GM06990 (cell line): ENCODE data around the gene NRIP3.

Experiments
- DNase-seq: peaks from one replicate; pipeline ENCODE4 v3.0.0-alpha.2; 2011; ENCODE audit not compliant: insufficient read length; ENCODE audit errors: extremely low read depth
- H3K27me3 ChIP-seq: replicated peaks from 2 replicates; pipeline ENCODE4 v1.6.0; 2011; ENCODE audit warnings: low read length; ENCODE audit not compliant: control insufficient read depth, insufficient read depth
- H3K36me3 ChIP-seq: 2 replicates; pipeline ENCODE4 v1.5.1; 2011; ENCODE audit warnings: low read length; ENCODE audit not compliant: control insufficient read depth, insufficient read depth
- H3K4me3 ChIP-seq: replicated peaks from 2 replicates; pipeline ENCODE4 v1.5.1; 2011; ENCODE audit warnings: low read depth, mild to moderate bottlenecking, control low read depth, low read length
- TF ChIP-seq, protein P1 (sequence below): IDR thresholded peaks from 2 replicates; pipeline ENCODE4 v1.5.1; 2011; ENCODE audit warnings: low read length, control low read depth, mild to moderate bottlenecking, inconsistent platforms; ENCODE audit not compliant: insufficient read depth, poor library complexity, severe bottlenecking

Gene NRIP3

DNA sequence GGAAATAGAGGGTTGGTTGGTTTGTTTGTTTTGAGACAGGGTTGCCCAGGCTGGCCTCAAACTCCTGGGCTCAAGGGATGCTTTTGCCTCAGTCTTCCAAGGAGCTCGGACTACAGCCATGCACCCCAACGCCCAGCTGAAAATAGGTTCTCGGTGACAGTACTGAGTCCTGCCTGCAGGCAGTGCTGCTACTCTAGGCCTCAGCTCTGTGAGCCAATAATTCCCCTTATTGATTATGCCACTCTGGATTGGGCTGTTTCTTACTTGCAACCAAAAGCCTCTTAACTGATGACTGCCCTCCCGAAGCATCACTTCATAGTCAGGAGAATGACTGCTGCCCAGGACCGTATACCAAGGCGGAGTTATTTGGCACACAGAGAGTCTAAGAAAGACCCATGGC is 69.9 kb downstream of the NRIP3 start:
- no peak for DNase-seq
- H3K36me3 ChIP-seq = no peaks in the 10 kb centered on the region
- H3K27me3 ChIP-seq = no peaks in the 10 kb centered on the region
- no peak overlapping the region for H3K4me3 ChIP-seq
- TF ChIP-seq, protein P1, sequence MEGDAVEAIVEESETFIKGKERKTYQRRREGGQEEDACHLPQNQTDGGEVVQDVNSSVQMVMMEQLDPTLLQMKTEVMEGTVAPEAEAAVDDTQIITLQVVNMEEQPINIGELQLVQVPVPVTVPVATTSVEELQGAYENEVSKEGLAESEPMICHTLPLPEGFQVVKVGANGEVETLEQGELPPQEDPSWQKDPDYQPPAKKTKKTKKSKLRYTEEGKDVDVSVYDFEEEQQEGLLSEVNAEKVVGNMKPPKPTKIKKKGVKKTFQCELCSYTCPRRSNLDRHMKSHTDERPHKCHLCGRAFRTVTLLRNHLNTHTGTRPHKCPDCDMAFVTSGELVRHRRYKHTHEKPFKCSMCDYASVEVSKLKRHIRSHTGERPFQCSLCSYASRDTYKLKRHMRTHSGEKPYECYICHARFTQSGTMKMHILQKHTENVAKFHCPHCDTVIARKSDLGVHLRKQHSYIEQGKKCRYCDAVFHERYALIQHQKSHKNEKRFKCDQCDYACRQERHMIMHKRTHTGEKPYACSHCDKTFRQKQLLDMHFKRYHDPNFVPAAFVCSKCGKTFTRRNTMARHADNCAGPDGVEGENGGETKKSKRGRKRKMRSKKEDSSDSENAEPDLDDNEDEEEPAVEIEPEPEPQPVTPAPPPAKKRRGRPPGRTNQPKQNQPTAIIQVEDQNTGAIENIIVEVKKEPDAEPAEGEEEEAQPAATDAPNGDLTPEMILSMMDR = peak; percentile 8

- H3K27me3 ChIP-seq = no peaks in the 10 kb centered on the region
- no peak within 1 kb of the TSS for H3K4me3 ChIP-seq
- TF ChIP-seq, protein P1 = no peak
- DNase-seq = no peak
- no peaks in the 10 kb centered on the region for H3K36me3 ChIP-seq
Measured at GRCh38 chr11:8932564-8933180, 71.1 kb downstream of the NRIP3 start, which contains the start of gene C11orf16. Gene C11orf16, minus strand, starts transcription at chr11:8932947. Its CDS starts 639 bp downstream, at chr11:8932308.
